Activated CD4-positive, alpha-beta T cell treated with anti-CD3 and anti-CD28 coated beads, Interleukin-2, amount 10 ng/mL, durations not matched to agents 7 days and 5 days (primary cell): ENCODE results near the gene SH3GL1. TPM values are rescaled to one million over a fixed set of nuclear protein-coding genes. Genes with fewer than 3 reads are reported as not detected.
"Not testable (repeated sequence)": the region's sequence is repeated elsewhere in the genome, so short reads cannot be mapped to it uniquely, and the experiment has no call there.

Experiments
- CTCF ChIA-PET: fragments of 350-600 bp; sonication (Branson Sonifier 250); formaldehyde crosslinking; loops from one replicate; lab custom pipeline; 2021; ENCODE audit warnings: antibody characterized with exemption; lab: Charles Lee
- POLR2A ChIA-PET: fragments of 350-600 bp; sonication (Branson Sonifier 250); formaldehyde crosslinking; loops from one replicate; lab custom pipeline; 2021; ENCODE audit warnings: antibody characterized with exemption; lab: Charles Lee
- DNase-seq: peaks from one replicate; pipeline ENCODE4 v3.0.0-alpha.2; 2020
- H3K27ac Mint-ChIP-seq: one replicate; pipeline ENCODE4 v1.8.0; 2021; ENCODE audit warnings: mild to moderate bottlenecking, moderate library complexity, mixed read lengths
- H3K27me3 Mint-ChIP-seq: one replicate; pipeline ENCODE4 v1.8.0; 2021; ENCODE audit warnings: mixed read lengths
- H3K36me3 Mint-ChIP-seq: one replicate; pipeline ENCODE4 v1.8.0; 2021; ENCODE audit warnings: low read depth, mixed read lengths
- H3K4me1 Mint-ChIP-seq: one replicate; pipeline ENCODE4 v1.8.0; 2021; ENCODE audit warnings: mixed read lengths
- H3K4me3 Mint-ChIP-seq: one replicate; pipeline ENCODE4 v1.8.0; 2021; ENCODE audit warnings: mild to moderate bottlenecking, moderate library complexity, mixed read lengths
- H3K9me3 Mint-ChIP-seq: one replicate; pipeline ENCODE4 v1.8.0; 2021; ENCODE audit warnings: mixed read lengths
- total RNA-seq, 2 experiments: library from RNA; stranded (reverse); gene quantifications; one replicate each; pipeline ENCODE4 v1.2.3, GENCODE V29; 2021

Gene SH3GL1
- total RNA-seq, 2 experiments from 2014 or later, result 67.7 to 68.2 TPM

DNA sequence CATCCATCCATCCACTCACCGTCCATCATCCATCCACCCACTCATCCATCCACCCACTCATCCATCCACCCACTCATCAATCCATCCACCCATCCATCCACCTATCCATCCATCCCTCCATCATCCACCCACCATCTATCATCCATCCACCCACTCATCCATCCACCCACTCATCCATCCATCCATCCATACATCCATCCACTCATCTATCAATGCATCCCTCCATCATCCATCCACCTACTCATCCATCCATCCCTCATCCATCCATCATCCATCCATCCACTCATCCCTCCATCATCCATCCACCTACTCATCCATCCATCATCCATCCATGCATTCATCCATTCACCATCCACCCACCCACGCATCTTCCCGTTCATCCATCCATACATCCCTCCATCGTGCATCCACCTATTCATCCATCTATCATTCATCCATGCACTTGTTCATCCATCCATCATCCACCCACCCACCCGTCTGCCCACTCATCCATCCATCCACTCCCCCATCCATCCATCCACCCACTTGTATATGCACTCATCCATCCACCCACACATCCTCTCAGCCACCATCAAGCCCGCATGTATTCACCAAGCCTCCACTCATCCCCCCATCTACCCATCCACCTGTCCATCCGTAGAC lies 65.3 kb downstream of the SH3GL1 start:
- ChIA-PET POLR2A (no interaction called here), CTCF (interaction anchor here (0.7 kb wide), 1 partner anchor 113 kb away, joined by 3 read pairs; no protein-coding TSS in a partner anchor)
- Mint-ChIP-seq H3K9me3 (peaks cover 7% of the 10 kb centered on the region), H3K4me1 (peaks cover 20% of the 10 kb centered on the region), H3K4me3 (no peak overlapping the region), H3K27me3 (no peaks in the 10 kb centered on the region), H3K27ac (no peak overlapping the region), H3K36me3 (peaks cover 4% of the 10 kb centered on the region)
- no peak for DNase-seq

DNA sequence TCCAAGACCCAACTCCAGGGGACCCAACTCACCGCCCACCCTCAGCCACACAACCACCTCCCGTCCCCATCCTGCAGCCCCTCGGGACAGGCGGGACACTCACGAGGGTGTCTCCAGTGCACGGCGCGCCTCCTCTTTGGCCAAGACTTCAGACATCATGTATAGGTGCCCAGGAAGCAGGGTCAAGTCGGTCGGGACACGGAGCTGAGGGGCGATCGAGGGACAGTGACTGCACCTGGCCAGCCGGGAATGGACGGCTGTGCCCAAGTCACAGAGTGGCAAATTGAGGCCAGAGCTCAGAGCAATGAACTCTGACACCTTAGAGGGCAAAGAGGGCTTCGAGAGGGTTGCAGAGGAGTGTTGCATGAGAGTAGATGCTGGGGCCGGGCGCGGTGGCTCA lies 70.5 kb downstream of the SH3GL1 start:
- Mint-ChIP-seq H3K27ac (peak overlapping the region; percentile 22), H3K4me3 (peak overlapping the region; percentile 47), H3K27me3 (peaks cover 6% of the 10 kb centered on the region), H3K9me3 (peaks cover under 1% of the 10 kb centered on the region), H3K36me3 (peaks cover 5% of the 10 kb centered on the region), H3K4me1 (peaks cover 27% of the 10 kb centered on the region)
- CTCF ChIA-PET, result interaction anchor here (4.0 kb wide), 1 partner anchor 12 kb away, joined by 16 read pairs; the partner anchor contains the start of gene MPND
- POLR2A ChIA-PET, result no interaction called here
- no peak for DNase-seq

DNA sequence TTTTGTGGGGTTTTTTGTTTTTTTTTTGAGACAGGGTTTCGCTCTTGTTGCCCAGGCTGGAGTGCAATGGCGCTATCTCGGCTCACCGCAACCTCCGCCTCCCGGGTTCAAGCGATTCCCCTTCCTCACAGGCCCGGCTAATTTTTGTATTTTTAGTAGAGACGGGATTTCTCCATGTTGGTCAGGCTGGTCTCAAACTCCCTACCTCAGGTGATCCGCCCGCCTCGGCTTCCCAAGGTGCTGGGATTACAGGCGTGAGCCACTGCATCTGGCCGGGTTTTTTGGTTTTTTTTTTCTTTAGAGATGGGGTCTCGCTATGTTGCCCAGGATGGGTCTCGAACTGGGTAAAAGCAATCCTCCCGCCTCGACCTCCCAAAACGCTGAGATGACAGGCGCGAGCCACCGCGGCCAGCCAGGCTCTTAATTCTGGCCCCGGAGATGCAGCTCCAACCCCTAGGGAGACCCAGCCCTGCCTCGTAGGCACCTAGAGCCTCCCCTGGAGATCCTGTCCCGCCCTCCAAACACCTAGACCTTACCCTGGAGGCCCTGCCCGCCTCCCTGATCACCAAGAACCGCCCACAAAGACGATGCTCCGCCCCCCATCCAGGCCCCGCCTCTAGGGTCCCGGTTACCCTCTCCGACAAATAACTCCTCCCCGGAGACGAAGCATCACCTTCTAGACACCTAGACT lies 71.2 kb downstream of the SH3GL1 start:
- H3K27me3 Mint-ChIP-seq, H3K9me3 Mint-ChIP-seq, H3K36me3 Mint-ChIP-seq, POLR2A ChIA-PET: not testable (repeated sequence)
- Mint-ChIP-seq H3K4me1 (peaks cover 27% of the 10 kb centered on the region), H3K4me3 (peak overlapping the region; percentile 83), H3K27ac (peak overlapping the region; percentile 95)
- peak; percentile 38 for DNase-seq
- CTCF ChIA-PET, result interaction anchor here (4.0 kb wide), 1 partner anchor 13 kb away, joined by 16 read pairs; the partner anchor contains the start of gene MPND

DNA sequence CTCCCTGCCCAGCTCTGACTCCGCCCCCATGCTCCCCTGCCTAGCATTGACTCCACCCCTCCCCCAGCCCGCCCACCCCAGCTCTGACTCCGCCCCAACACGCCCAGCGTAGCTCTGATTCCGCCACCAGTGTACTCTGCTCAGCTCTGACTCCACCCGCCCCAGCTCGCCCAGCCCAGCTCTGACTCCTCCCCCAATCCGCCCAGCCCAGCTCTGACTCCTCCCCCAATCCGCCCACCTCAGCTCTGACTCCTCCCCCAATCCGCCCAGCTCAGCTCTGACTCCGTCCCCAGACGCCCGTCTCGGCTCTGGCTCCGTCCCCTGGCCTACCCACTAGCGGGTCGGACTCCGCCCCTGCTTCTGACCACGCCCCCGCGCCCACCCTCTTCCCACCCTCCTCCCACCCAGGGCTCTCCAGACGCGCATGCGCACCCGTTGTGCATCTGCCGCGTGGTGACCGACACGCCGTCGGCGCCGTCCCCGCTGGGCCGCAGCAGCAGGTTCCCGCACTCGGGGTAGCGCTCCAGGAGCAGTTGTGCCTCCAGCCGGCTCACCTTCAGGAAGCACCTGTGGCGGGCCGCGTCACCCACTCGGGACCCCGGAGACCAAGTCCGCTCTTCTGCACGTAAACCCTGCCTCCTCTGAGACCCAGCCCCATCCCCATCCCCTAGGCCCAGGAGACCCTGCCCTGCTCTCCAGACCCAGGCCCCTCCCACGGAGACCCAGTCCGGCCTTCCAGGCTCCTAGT lies 71.9 kb downstream of the SH3GL1 start:
- Mint-ChIP-seq H3K36me3 (peaks cover 5% of the 10 kb centered on the region), H3K27me3 (peaks cover 6% of the 10 kb centered on the region), H3K27ac (peak overlapping the region; percentile 95), H3K9me3 (no peaks in the 10 kb centered on the region), H3K4me1 (peaks cover 27% of the 10 kb centered on the region), H3K4me3 (peak overlapping the region; percentile 83)
- POLR2A ChIA-PET, result interaction anchor here (0.9 kb wide), 1 partner anchor 14 kb away, joined by 6 read pairs; no protein-coding TSS in a partner anchor
- peak; percentile 98 for DNase-seq
- CTCF ChIA-PET, result interaction anchor here (1.1 kb wide), 1 partner anchor 9 kb away, joined by 4 read pairs; no protein-coding TSS in a partner anchor

DNA sequence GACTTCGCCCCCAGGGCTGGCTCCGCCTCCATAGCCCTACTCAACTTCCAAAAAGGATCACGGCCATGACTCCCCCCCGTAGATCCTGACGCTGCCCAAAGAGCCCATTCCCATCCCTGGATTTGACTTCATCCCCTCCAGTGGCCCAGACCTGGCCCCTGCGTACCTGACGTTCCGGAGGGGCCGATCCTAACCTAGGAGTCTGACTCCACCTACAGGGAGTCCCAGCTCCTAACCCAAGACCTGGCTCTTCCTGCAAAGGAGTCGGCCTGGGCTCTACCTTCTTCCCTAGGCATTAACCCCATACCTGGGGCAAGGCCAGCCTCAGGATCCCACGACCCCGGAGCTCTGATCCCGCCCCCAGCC lies 72.5 kb downstream of the SH3GL1 start:
- H3K27ac Mint-ChIP-seq, result peak overlapping the region; percentile 95
- H3K9me3 Mint-ChIP-seq, result no peaks in the 10 kb centered on the region
- DNase-seq, result no peak
- H3K27me3 Mint-ChIP-seq, result peaks cover 6% of the 10 kb centered on the region
- CTCF ChIA-PET, result interaction anchor here (1.1 kb wide), 1 partner anchor 9 kb away, joined by 4 read pairs; no protein-coding TSS in a partner anchor
- H3K4me3 Mint-ChIP-seq, result peak overlapping the region; percentile 83
- POLR2A ChIA-PET, result interaction anchor here (0.9 kb wide), 1 partner anchor 15 kb away, joined by 6 read pairs; no protein-coding TSS in a partner anchor
- peaks cover 27% of the 10 kb centered on the region for H3K4me1 Mint-ChIP-seq
- peaks cover 5% of the 10 kb centered on the region for H3K36me3 Mint-ChIP-seq

DNA sequence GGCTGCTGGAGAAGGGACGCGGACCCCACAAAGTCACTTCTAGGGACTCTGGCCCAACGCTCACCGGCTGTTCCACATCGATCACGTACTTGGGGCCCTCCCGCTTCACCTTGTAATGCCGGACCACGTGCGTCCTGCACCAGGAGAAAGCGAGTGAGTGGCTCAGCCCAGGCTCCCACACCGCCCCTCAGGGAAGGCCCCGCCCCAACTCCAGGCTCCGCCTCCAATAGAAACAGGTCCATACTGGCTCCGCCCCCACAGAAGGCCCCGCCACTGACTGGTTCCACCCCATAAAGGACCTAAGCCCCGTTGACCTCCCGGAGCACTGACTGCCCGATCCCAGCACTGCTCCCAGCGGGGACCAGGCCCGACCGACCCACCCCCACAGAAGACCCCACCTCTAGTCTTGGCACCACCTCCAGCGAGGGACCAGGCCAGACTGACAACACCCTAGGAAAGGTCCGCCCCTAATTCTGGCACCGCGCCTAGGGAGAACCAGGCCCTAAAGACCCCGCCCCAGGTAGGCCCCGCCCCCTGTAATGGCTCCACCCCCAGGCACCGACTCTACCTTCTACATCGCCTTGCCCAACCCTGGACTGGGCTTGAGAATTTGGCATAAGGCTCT lies 73.0 kb downstream of the SH3GL1 start:
- Mint-ChIP-seq H3K27me3 (peaks cover 6% of the 10 kb centered on the region), H3K27ac (peak overlapping the region; percentile 95), H3K9me3 (no peaks in the 10 kb centered on the region), H3K36me3 (peaks cover 5% of the 10 kb centered on the region), H3K4me3 (peak overlapping the region; percentile 83), H3K4me1 (peaks cover 27% of the 10 kb centered on the region)
- ChIA-PET POLR2A (interaction anchor here (0.9 kb wide), 1 partner anchor 15 kb away, joined by 6 read pairs; no protein-coding TSS in a partner anchor), CTCF (interaction anchor here (1.1 kb wide), 1 partner anchor 8 kb away, joined by 4 read pairs; no protein-coding TSS in a partner anchor)
- DNase-seq, result peak; percentile 84

DNA sequence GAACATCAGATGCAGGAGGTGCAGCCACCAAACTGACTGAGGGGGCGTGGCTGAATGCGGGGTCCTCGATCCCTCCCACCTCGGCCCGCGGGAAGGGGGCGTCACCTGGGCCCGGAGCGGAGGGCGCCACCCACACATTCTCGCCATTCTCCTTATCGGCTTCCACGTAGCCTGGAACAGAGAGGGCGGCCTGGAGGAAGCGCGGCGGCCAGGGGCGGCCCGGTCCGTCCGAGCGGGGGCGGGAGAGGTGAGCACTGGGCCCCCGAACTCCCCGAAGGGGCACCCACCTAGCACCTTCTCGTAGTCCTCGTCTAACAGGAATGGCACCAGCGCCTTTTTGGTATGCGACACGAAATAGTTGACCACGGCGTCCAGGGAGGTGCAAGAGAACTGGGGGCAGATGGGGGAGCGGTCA lies 73.5 kb downstream of the SH3GL1 start:
- POLR2A ChIA-PET, result no interaction called here
- DNase-seq, result no peak

DNA sequence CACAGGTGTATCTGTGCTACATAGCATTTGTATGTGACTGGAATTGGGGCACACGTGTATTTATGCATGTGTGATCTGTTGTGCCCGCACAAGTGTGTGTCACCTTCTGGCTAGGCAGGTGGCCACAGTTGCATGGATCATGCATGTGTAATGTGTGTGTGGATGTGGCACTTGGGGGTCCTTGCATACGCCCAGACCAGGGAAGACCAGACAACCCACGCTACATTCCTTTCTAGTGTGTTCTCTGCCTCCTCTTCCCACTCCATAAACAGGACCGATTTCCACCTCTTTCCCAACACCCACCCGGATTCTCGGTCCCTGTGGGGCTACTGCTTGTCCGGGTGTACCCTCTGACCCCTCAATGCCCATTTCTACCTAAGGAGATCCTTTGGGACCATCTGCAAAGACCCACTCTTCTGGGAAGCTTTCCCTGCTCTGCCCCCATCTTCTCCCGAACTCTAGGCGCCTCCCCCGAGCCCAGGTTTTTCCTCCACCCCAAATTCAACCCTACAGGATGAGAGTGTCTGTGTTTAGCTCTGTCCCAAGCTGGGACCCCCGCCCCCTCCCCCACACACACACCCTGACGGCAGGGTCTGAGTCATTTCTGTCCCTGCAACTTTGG lies 74.0 kb downstream of the SH3GL1 start:
- no peaks in the 10 kb centered on the region for H3K9me3 Mint-ChIP-seq
- ChIA-PET CTCF (interaction anchor here (0.7 to 3.1 kb wide), 2 partner anchors 16 to 153 kb away, joined by 3 to 11 read pairs; partner anchors contain the start of gene MPND), POLR2A (no interaction called here)
- H3K4me1 Mint-ChIP-seq, result peaks cover 27% of the 10 kb centered on the region
- no peak overlapping the region for H3K27ac Mint-ChIP-seq
- peak overlapping the region; percentile 44 for H3K4me3 Mint-ChIP-seq
- peaks cover 5% of the 10 kb centered on the region for H3K36me3 Mint-ChIP-seq
- H3K27me3 Mint-ChIP-seq, result peaks cover 6% of the 10 kb centered on the region
- DNase-seq, result no peak

More for the DNA sequence above, 73.5 kb downstream of the SH3GL1 start:
- Mint-ChIP-seq H3K4me1 (peaks cover 27% of the 10 kb centered on the region), H3K36me3 (peaks cover 5% of the 10 kb centered on the region), H3K9me3 (no peaks in the 10 kb centered on the region), H3K27ac (no peak overlapping the region), H3K4me3 (peak overlapping the region; percentile 83), H3K27me3 (peaks cover 6% of the 10 kb centered on the region)
- CTCF ChIA-PET, result no interaction called here

DNA sequence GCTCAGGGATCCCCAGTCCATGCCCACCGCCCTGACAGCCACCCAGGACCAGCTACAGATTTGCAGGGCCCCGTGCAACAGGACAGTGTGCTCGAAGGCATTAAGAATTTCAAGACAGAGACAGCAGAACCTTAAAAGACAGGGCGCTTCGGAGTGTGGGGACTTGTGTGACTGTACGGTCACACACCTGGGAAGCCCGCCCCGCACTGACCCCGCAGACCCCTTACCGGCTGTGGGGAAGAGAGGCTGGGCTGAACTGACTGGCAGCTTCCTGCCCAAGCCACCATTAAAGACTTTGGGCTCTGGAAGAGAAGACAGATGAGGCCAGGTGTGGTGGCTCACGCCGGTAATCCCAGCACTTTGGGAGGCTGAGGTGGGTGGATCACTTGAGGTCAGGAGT lies 76.1 kb downstream of the SH3GL1 start:
- no peak overlapping the region for H3K27ac Mint-ChIP-seq
- no peak for DNase-seq
- H3K27me3 Mint-ChIP-seq, result peaks cover 6% of the 10 kb centered on the region
- H3K9me3 Mint-ChIP-seq, result peaks cover 12% of the 10 kb centered on the region
- H3K36me3 Mint-ChIP-seq, result peaks cover 15% of the 10 kb centered on the region
- no peak overlapping the region for H3K4me3 Mint-ChIP-seq
- peaks cover 24% of the 10 kb centered on the region for H3K4me1 Mint-ChIP-seq
- POLR2A ChIA-PET, result no interaction called here
- CTCF ChIA-PET, result interaction anchor here (1.0 to 3.1 kb wide), 3 partner anchors 18 to 76 kb away, joined by 3 to 11 read pairs (median 8); partner anchors contain the start of genes MPND and SH3GL1

DNA sequence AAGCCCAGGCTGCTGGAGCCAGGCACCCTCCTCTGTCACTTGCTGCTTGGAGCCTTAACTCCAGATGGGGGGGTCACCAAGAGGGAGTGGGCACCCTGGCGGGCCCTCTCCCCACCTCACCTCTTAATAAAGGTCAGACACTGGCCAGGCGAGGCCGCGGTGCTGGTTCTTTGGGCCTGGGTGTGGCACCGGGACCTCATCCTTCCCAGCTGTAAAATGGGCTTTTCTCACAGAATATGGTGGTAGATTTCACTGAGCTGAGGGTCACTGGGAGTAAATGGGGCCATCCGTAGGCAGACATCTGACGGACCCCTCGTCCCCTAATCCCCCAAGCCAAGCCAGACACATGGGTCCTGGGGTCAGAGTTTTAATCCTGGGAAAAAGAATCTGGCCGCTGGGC lies 76.7 kb downstream of the SH3GL1 start:
- ChIA-PET CTCF (interaction anchor here (0.7 to 3.1 kb wide), 6 partner anchors 9 to 76 kb away, joined by 3 to 11 read pairs (median 6); partner anchors contain the start of genes MPND and SH3GL1), POLR2A (no interaction called here)
- Mint-ChIP-seq H3K27me3 (peaks cover 6% of the 10 kb centered on the region), H3K36me3 (peaks cover 21% of the 10 kb centered on the region), H3K4me1 (peaks cover 21% of the 10 kb centered on the region), H3K27ac (no peak overlapping the region), H3K9me3 (peaks cover 15% of the 10 kb centered on the region), H3K4me3 (no peak overlapping the region)
- no peak for DNase-seq

DNA sequence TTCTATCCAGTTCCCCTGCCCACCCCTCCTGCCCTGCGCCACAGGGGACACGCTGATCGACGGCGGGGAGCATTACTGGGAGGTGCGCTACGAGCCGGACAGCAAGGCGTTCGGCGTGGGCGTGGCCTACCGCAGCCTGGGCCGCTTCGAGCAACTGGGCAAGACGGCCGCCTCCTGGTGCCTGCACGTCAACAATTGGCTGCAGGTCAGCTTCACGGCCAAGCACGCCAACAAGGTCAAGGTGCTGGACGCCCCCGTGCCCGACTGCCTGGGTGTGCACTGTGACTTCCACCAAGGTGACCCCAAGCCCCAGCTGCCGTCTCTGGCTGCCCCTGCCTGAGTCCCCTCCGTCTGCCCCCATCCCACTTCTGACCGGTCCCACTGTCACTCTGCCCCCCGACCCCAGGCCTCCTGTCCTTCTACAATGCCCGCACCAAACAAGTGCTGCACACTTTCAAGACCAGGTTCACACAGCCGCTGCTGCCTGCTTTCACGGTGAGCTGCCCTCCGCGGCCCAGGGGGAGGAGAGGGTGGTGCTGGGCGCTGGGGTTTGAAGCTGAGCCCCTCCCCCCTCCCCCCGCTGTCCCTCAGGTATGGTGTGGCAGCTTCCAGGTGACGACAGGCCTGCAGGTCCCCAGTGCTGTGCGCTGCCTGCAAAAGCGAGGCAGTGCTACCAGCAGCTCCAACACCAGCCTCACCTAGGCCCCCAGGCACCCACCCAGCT lies 77.2 kb downstream of the SH3GL1 start:
- ChIA-PET CTCF (interaction anchor here (0.7 to 2.4 kb wide), 7 partner anchors 10 to 77 kb away, joined by 3 to 8 read pairs (median 4); partner anchors contain the start of gene SH3GL1), POLR2A (no interaction called here)
- H3K9me3 Mint-ChIP-seq, result peaks cover 20% of the 10 kb centered on the region
- H3K4me1 Mint-ChIP-seq, result peaks cover 18% of the 10 kb centered on the region
- H3K27ac Mint-ChIP-seq, result no peak overlapping the region
- peaks cover 6% of the 10 kb centered on the region for H3K27me3 Mint-ChIP-seq
- no peak for DNase-seq
- H3K36me3 Mint-ChIP-seq, result peaks cover 23% of the 10 kb centered on the region
- no peak overlapping the region for H3K4me3 Mint-ChIP-seq
